ENCODE measurements around the gene NTF3. TPM values are rescaled to one million over a fixed set of nuclear protein-coding genes. Genes with fewer than 3 reads are reported as not detected.

Gene NTF3
- total RNA-seq, 3 donors from 2014 or later (not counting 1 experiment from before 2014, with no cell fraction given): not detected

- Mint-ChIP-seq H3K36me3 (no peaks in the 10 kb centered on the region), H3K27ac (no peak overlapping the region), H3K9me3 (no peaks in the 10 kb centered on the region), H3K27me3 (ENCODE audit: low read depth in 2 of 2) (peaks cover 8% of the 10 kb centered on the region in 2 donors), H3K4me3 (no peak overlapping the region), H3K4me1 (no peaks in the 10 kb centered on the region)
- TF ChIP-seq, protein P1, sequence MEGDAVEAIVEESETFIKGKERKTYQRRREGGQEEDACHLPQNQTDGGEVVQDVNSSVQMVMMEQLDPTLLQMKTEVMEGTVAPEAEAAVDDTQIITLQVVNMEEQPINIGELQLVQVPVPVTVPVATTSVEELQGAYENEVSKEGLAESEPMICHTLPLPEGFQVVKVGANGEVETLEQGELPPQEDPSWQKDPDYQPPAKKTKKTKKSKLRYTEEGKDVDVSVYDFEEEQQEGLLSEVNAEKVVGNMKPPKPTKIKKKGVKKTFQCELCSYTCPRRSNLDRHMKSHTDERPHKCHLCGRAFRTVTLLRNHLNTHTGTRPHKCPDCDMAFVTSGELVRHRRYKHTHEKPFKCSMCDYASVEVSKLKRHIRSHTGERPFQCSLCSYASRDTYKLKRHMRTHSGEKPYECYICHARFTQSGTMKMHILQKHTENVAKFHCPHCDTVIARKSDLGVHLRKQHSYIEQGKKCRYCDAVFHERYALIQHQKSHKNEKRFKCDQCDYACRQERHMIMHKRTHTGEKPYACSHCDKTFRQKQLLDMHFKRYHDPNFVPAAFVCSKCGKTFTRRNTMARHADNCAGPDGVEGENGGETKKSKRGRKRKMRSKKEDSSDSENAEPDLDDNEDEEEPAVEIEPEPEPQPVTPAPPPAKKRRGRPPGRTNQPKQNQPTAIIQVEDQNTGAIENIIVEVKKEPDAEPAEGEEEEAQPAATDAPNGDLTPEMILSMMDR (IDR thresholded peaks at IDR 0.05): no peak
- WGBS (ENCODE audit: insufficient coverage): 69% methylated on average over 2 of the region's 2 CpGs
- intact Hi-C loops (cut with micrococcal nuclease): no loop called here
- Histone ChIP-seq H3K27me3 (ENCODE audit: control insufficient read depth, insufficient read depth, low read length) (no peaks in the 10 kb centered on the region), H3K4me1 (ENCODE audit: control insufficient read depth, insufficient read depth, low read length) (no peaks in the 10 kb centered on the region), H3K4me3 (ENCODE audit: low read length) (no peak overlapping the region), H3K36me3 (ENCODE audit: control insufficient read depth, insufficient read depth, low read length) (no peaks in the 10 kb centered on the region), H3K9me3 (ENCODE audit: control insufficient read depth, insufficient read depth, low read length) (no peaks in the 10 kb centered on the region), H3K27ac (ENCODE audit: low read length) (no peak overlapping the region)
- ATAC-seq (no peak), DNase-seq (no peak)
Observed at GRCh38 chr12:5505751-5506150, 73.8 kb downstream of the NTF3 start.

GRCh38 chr12:5506295-5506694 lies 74.4 kb downstream of the NTF3 start:
- peak in 1 of 3 donors; percentile 21 for ATAC-seq

GRCh38 chr12:5506821-5507231 lies 74.9 kb downstream of the NTF3 start:
- Mint-ChIP-seq H3K27ac (no peak overlapping the region), H3K4me1 (no peaks in the 10 kb centered on the region), H3K4me3 (no peak overlapping the region), H3K36me3 (no peaks in the 10 kb centered on the region), H3K27me3 (ENCODE audit: low read depth in 2 of 2) (peaks cover 8 to 11% of the 10 kb centered on the region in 2 donors), H3K9me3 (no peaks in the 10 kb centered on the region)
- DNase-seq (no peak), ATAC-seq (no peak)
- H3K36me3 ChIP-seq (ENCODE audit: control insufficient read depth, insufficient read depth, low read length): no peaks in the 10 kb centered on the region
- TF ChIP-seq, protein P1 (IDR thresholded peaks at IDR 0.05): no peak
- WGBS (ENCODE audit: insufficient coverage): 79% methylated on average over 6 of the region's 6 CpGs
- H3K4me1 ChIP-seq (ENCODE audit: control insufficient read depth, insufficient read depth, low read length): no peaks in the 10 kb centered on the region
- no peaks in the 10 kb centered on the region for H3K9me3 ChIP-seq (ENCODE audit: control insufficient read depth, insufficient read depth, low read length)
- intact Hi-C loops (cut with micrococcal nuclease): no loop called here
- H3K27ac ChIP-seq (ENCODE audit: low read length): no peak overlapping the region
- H3K4me3 ChIP-seq (ENCODE audit: low read length): no peak overlapping the region
- no peaks in the 10 kb centered on the region for H3K27me3 ChIP-seq (ENCODE audit: control insufficient read depth, insufficient read depth, low read length)

More at GRCh38 chr12:5506295-5506694, 74.4 kb downstream of the NTF3 start:
- Histone ChIP-seq H3K27ac (ENCODE audit: low read length) (no peak overlapping the region), H3K27me3 (ENCODE audit: control insufficient read depth, insufficient read depth, low read length) (no peaks in the 10 kb centered on the region), H3K4me3 (ENCODE audit: low read length) (no peak overlapping the region), H3K36me3 (ENCODE audit: control insufficient read depth, insufficient read depth, low read length) (no peaks in the 10 kb centered on the region), H3K9me3 (ENCODE audit: control insufficient read depth, insufficient read depth, low read length) (no peaks in the 10 kb centered on the region), H3K4me1 (ENCODE audit: control insufficient read depth, insufficient read depth, low read length) (no peaks in the 10 kb centered on the region)
- Mint-ChIP-seq H3K36me3 (no peaks in the 10 kb centered on the region), H3K4me3 (no peak overlapping the region), H3K27me3 (ENCODE audit: low read depth in 2 of 2) (peaks cover 8 to 11% of the 10 kb centered on the region in 2 donors), H3K27ac (no peak overlapping the region), H3K4me1 (no peaks in the 10 kb centered on the region), H3K9me3 (no peaks in the 10 kb centered on the region)
- no peak for DNase-seq
- WGBS (ENCODE audit: insufficient coverage): 88% methylated on average over 4 of the region's 4 CpGs
- intact Hi-C loops (cut with micrococcal nuclease): no loop called here
- TF ChIP-seq, protein P1 (IDR thresholded peaks at IDR 0.05): no peak

GRCh38 chr12:5507401-5507935 lies 75.6 kb downstream of the NTF3 start:
- no peaks in the 10 kb centered on the region for H3K27me3 ChIP-seq (ENCODE audit: control insufficient read depth, insufficient read depth, low read length)
- WGBS (ENCODE audit: insufficient coverage): 87% methylated on average over 8 of the region's 8 CpGs
- ATAC-seq: no peak
- Mint-ChIP-seq H3K4me3 (no peak overlapping the region), H3K27me3 (ENCODE audit: low read depth in 2 of 2) (peaks cover 8 to 11% of the 10 kb centered on the region in 2 donors), H3K36me3 (no peaks in the 10 kb centered on the region), H3K27ac (no peak overlapping the region), H3K9me3 (no peaks in the 10 kb centered on the region), H3K4me1 (no peaks in the 10 kb centered on the region)
- H3K4me1 ChIP-seq (ENCODE audit: control insufficient read depth, insufficient read depth, low read length): no peaks in the 10 kb centered on the region
- no peaks in the 10 kb centered on the region for H3K9me3 ChIP-seq (ENCODE audit: control insufficient read depth, insufficient read depth, low read length)
- DNase-seq: no peak
- intact Hi-C loops (cut with micrococcal nuclease): no loop called here
- H3K4me3 ChIP-seq (ENCODE audit: low read length): no peak overlapping the region
- TF ChIP-seq, protein P1 (IDR thresholded peaks at IDR 0.05): no peak
- H3K36me3 ChIP-seq (ENCODE audit: control insufficient read depth, insufficient read depth, low read length): no peaks in the 10 kb centered on the region
- H3K27ac ChIP-seq (ENCODE audit: low read length): no peak overlapping the region

Data from natural killer cell (primary cell).